Ishikawa (cell line): ENCODE results near the gene TTC8.

ENCODE experiments used
- CEBPB ChIP-seq: IDR thresholded peaks from 2 replicates; pipeline ENCODE4 v1.6.1; 2012
- CREB1 ChIP-seq: IDR thresholded peaks from 2 replicates; pipeline ENCODE4 v1.6.1; 2012; ENCODE audit warnings: low read depth
- EGR1 ChIP-seq: IDR thresholded peaks from 2 replicates; pipeline ENCODE4 v1.6.1; 2012
- EP300 ChIP-seq: IDR thresholded peaks from 2 replicates; pipeline ENCODE4 v1.6.1; 2012; ENCODE audit warnings: borderline replicate concordance
- FOXM1 ChIP-seq: IDR thresholded peaks from 2 replicates; pipeline ENCODE4 v1.6.1; 2012; ENCODE audit warnings: low read depth, borderline replicate concordance
- MAX ChIP-seq: IDR thresholded peaks from 2 replicates; pipeline ENCODE4 v1.6.1; 2012
- NFIC ChIP-seq: IDR thresholded peaks from 2 replicates; pipeline ENCODE4 v1.6.1; 2012
- RAD21 ChIP-seq: IDR thresholded peaks from 2 replicates; pipeline ENCODE4 v1.6.1; 2012; ENCODE audit warnings: low read depth
- TAF1 ChIP-seq: IDR thresholded peaks from 2 replicates; pipeline ENCODE4 v1.6.1; 2012; ENCODE audit warnings: low read depth, mild to moderate bottlenecking
- TCF12 ChIP-seq: IDR thresholded peaks from 2 replicates; pipeline ENCODE4 v1.6.1; 2012; ENCODE audit warnings: low read depth
- TEAD4 ChIP-seq: IDR thresholded peaks from 2 replicates; pipeline ENCODE4 v1.6.1; 2012
- USF1 ChIP-seq: IDR thresholded peaks from 2 replicates; pipeline ENCODE4 v1.6.1; 2012
- YY1 ChIP-seq: IDR thresholded peaks from 2 replicates; pipeline ENCODE4 v1.6.1; 2012; ENCODE audit warnings: low read depth
- TF ChIP-seq, protein P1 (sequence below): IDR thresholded peaks from 2 replicates; pipeline ENCODE4 v1.6.1; 2012; ENCODE audit warnings: low read depth, mild to moderate bottlenecking

DNA sequence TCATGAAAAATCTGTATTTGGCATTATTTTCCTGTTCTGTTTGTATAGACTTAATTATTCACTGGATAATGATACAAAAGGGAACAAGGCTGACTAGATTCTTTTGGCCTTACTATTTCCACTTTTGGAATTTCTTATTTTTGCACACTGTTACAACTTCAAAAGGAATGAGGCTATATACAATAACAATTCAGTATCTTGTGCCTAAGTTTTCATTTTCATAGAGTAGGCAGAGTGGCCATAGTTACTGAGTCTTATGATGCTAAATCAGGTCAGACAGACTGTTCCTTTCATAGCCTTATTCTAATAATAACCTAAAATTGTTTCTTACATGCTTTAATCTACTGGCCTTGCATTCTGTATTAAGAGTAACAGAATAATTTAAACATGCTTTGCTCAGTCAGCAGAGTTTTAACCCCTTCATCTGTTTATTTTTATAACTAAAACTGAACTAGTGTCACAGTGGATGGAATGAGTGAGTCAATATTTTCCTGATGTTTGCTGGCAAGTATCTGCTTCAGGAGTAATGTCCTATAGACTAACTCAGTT lies 10.5 kb downstream of the TTC8 start:
- TF ChIP-seq CEBPB (no peak), YY1 (no peak), EP300 (no peak), TAF1 (no peak), RAD21 (no peak), FOXM1 (no peak), CREB1 (no peak), EGR1 (no peak), TCF12 (no peak), USF1 (no peak), TEAD4 (no peak), MAX (no peak), NFIC (no peak)
- TF ChIP-seq, protein P1, sequence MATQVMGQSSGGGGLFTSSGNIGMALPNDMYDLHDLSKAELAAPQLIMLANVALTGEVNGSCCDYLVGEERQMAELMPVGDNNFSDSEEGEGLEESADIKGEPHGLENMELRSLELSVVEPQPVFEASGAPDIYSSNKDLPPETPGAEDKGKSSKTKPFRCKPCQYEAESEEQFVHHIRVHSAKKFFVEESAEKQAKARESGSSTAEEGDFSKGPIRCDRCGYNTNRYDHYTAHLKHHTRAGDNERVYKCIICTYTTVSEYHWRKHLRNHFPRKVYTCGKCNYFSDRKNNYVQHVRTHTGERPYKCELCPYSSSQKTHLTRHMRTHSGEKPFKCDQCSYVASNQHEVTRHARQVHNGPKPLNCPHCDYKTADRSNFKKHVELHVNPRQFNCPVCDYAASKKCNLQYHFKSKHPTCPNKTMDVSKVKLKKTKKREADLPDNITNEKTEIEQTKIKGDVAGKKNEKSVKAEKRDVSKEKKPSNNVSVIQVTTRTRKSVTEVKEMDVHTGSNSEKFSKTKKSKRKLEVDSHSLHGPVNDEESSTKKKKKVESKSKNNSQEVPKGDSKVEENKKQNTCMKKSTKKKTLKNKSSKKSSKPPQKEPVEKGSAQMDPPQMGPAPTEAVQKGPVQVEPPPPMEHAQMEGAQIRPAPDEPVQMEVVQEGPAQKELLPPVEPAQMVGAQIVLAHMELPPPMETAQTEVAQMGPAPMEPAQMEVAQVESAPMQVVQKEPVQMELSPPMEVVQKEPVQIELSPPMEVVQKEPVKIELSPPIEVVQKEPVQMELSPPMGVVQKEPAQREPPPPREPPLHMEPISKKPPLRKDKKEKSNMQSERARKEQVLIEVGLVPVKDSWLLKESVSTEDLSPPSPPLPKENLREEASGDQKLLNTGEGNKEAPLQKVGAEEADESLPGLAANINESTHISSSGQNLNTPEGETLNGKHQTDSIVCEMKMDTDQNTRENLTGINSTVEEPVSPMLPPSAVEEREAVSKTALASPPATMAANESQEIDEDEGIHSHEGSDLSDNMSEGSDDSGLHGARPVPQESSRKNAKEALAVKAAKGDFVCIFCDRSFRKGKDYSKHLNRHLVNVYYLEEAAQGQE = no peak
